Measurements from ENCODE around the gene SOX4.

SOX4 gene

DNA sequence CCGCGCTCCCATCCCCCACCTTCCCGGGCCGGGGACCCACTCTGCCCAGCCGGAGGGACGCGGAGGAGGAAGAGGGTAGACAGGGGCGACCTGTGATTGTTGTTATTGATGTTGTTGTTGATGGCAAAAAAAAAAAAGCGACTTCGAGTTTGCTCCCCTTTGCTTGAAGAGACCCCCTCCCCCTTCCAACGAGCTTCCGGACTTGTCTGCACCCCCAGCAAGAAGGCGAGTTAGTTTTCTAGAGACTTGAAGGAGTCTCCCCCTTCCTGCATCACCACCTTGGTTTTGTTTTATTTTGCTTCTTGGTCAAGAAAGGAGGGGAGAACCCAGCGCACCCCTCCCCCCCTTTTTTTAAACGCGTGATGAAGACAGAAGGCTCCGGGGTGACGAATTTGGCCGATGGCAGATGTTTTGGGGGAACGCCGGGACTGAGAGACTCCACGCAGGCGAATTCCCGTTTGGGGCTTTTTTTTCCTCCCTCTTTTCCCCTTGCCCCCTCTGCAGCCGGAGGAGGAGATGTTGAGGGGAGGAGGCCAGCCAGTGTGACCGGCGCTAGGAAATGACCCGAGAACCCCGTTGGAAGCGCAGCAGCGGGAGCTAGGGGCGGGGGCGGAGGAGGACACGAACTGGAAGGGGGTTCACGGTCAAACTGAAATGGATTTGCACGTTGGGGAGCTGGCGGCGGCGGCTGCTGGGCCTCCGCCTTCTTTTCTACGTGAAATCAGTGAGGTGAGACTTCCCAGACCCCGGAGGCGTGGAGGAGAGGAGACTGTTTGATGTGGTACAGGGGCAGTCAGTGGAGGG is 2.8 kb downstream of the SOX4 start:
- Histone ChIP-seq H2AFZ (ENCODE audit: low read depth, low read length) (no peak overlapping the region), H3K4me3 (ENCODE audit: low read length) (peak overlapping the region; percentile 93), H3K36me3 (ENCODE audit: insufficient read depth, low read length) (peaks cover 41% of the 10 kb centered on the region), H3K9me3 (ENCODE audit: low read length) (no peaks in the 10 kb centered on the region), H3K4me1 (ENCODE audit: insufficient read depth, low read length) (peaks cover 20% of the 10 kb centered on the region), H3K27me3 (ENCODE audit: insufficient read depth, low read length) (no peaks in the 10 kb centered on the region)

DNA sequence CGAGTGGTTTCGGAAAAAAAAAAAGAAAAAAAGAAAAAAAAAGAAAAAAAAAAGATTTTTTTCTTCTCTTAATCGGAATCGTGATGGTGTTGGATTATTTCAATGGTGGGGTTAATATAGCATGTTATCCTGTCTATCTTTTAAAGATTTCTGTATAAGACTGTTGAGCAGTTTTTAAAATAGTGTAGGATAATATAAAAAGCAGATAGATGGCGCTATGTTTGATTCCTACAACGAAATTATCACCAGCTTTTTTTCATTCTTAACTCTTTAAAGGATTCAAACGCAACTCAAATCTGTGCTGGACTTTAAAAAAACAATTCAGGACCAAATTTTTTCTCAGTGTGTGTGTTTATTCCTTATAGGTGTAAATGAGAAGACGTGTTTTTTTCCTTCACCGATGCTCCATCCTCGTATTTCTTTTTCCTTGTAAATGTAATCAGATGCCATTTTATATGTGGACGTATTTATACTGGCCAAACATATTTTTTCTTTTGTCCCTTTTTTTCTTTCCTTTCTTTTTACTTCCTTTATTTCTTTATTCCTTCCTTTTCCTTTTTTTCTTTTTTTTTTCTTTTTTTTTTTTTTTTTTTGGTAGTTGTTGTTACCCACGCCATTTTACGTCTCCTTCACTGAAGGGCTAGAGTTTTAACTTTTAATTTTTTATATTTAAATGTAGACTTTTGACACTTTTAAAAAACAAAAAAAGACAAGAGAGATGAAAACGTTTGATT is 3.6 kb downstream of the SOX4 start:
- Histone ChIP-seq H3K36me3 (ENCODE audit: insufficient read depth, low read length) (peaks cover 41% of the 10 kb centered on the region), H3K27me3 (ENCODE audit: insufficient read depth, low read length) (no peaks in the 10 kb centered on the region), H2AFZ (ENCODE audit: low read depth, low read length) (no peak overlapping the region), H3K4me3 (ENCODE audit: low read length) (peak overlapping the region; percentile 93), H3K4me1 (ENCODE audit: insufficient read depth, low read length) (peaks cover 20% of the 10 kb centered on the region), H3K9me3 (ENCODE audit: low read length) (no peaks in the 10 kb centered on the region)

DNA sequence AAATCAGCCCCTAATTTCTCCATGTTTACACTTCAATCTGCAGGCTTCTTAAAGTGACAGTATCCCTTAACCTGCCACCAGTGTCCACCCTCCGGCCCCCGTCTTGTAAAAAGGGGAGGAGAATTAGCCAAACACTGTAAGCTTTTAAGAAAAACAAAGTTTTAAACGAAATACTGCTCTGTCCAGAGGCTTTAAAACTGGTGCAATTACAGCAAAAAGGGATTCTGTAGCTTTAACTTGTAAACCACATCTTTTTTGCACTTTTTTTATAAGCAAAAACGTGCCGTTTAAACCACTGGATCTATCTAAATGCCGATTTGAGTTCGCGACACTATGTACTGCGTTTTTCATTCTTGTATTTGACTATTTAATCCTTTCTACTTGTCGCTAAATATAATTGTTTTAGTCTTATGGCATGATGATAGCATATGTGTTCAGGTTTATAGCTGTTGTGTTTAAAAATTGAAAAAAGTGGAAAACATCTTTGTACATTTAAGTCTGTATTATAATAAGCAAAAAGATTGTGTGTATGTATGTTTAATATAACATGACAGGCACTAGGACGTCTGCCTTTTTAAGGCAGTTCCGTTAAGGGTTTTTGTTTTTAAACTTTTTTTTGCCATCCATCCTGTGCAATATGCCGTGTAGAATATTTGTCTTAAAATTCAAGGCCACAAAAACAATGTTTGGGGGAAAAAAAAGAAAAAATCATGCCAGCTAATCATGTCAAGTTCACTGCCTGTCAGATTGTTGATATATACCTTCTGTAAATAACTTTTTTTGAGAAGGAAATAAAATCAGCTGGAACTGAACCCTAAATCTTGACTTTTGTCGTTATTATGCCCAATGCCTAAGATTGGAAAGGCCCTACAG is 4.5 kb downstream of the SOX4 start:
- peaks cover 14% of the 10 kb centered on the region for H3K4me1 ChIP-seq (ENCODE audit: insufficient read depth, low read length)
- H3K9me3 ChIP-seq (ENCODE audit: low read length): no peaks in the 10 kb centered on the region
- H2AFZ ChIP-seq (ENCODE audit: low read depth, low read length): no peak overlapping the region
- H3K4me3 ChIP-seq (ENCODE audit: low read length): peak overlapping the region; percentile 93
- no peaks in the 10 kb centered on the region for H3K27me3 ChIP-seq (ENCODE audit: insufficient read depth, low read length)
- peaks cover 41% of the 10 kb centered on the region for H3K36me3 ChIP-seq (ENCODE audit: insufficient read depth, low read length)

DNA sequence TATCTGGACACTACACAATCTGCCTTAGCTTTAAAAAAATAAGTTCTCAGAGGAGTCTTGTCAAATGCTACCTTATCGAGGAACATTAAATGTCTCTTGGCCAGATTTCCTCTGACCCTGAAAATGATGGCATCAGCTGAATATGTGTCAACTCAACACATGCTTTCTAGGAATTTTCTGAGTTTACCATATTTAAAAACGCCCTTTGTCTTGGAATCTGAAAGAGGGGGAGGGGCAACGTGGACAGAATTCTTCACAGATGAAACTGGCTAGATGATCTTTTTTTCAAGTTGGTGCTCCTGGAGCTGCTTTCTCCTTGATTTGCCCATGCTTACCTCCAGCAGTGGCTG is 5.1 kb downstream of the SOX4 start:
- peaks cover 15% of the 10 kb centered on the region for H3K4me1 ChIP-seq (ENCODE audit: insufficient read depth, low read length)
- no peaks in the 10 kb centered on the region for H3K9me3 ChIP-seq (ENCODE audit: low read length)
- H3K27me3 ChIP-seq (ENCODE audit: insufficient read depth, low read length): no peaks in the 10 kb centered on the region
- no peak overlapping the region for H2AFZ ChIP-seq (ENCODE audit: low read depth, low read length)
- peak overlapping the region; percentile 93 for H3K4me3 ChIP-seq (ENCODE audit: low read length)
- peaks cover 41% of the 10 kb centered on the region for H3K36me3 ChIP-seq (ENCODE audit: insufficient read depth, low read length)

DNA sequence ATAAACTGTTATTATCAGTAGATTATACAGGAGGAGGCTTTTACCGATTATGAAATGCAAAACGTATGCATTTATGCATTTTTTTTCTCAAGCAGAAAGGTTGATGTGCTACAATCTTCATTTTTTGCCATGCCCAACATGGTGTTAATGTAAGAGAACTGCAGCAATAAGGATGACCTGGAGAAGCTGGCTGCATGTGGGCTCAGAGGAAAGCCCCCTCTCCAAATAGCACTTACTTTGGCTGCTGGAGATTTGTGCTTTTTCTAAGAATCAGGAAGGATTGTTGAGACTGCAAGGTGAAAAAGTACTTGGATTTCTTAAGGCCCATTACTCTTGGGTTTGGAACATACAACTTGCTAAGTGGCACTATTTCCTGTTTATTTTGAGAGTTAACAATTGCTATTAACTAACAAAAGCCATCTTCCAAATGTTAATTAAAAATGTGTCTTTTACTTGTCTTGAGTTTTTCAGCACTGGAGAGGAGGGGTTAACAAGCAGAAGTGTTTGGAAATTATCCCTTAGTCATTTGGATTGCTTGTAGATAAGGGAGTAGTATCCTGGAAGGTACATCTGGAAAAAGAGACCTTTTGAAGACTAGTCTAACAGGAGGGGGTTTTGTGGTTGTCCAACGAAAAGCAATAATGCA is 5.6 kb downstream of the SOX4 start:
- Histone ChIP-seq H3K4me3 (ENCODE audit: low read length) (peak overlapping the region; percentile 93), H3K36me3 (ENCODE audit: insufficient read depth, low read length) (peaks cover 41% of the 10 kb centered on the region), H2AFZ (ENCODE audit: low read depth, low read length) (no peak overlapping the region), H3K9me3 (ENCODE audit: low read length) (no peaks in the 10 kb centered on the region), H3K27me3 (ENCODE audit: insufficient read depth, low read length) (no peaks in the 10 kb centered on the region), H3K4me1 (ENCODE audit: insufficient read depth, low read length) (peaks cover 20% of the 10 kb centered on the region)

GRCh38 chr6:21601339-21601923 is 7.9 kb downstream of the SOX4 start:
- Histone ChIP-seq H3K36me3 (ENCODE audit: insufficient read depth, low read length) (peaks cover 31% of the 10 kb centered on the region), H3K9me3 (ENCODE audit: low read length) (no peaks in the 10 kb centered on the region), H3K4me1 (ENCODE audit: insufficient read depth, low read length) (peaks cover 23% of the 10 kb centered on the region), H2AFZ (ENCODE audit: low read depth, low read length) (no peak overlapping the region), H3K27me3 (ENCODE audit: insufficient read depth, low read length) (no peaks in the 10 kb centered on the region), H3K4me3 (ENCODE audit: low read length) (no peak overlapping the region)

DNA sequence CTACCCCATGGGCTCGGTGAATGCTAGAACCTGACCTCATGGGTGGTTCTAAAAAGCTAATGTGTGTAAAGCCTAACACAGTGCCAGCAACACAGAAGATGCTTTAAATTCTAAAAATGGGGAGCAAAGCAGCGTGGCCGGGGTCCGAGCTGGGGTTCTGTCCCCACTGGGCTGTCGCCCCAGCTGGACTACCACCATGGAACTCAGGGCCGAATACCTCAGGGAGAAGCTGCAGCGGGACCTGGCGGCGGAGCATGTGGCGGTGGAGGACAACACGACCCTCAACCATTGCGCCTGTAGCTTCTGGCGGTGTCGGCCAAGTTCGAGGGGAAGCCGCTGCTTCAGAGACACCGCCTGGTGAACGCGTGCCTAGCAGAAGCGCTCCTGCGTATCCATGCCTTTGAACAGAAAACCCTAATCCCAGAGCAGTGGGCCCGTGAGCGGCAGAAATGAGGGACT is 8.4 kb downstream of the SOX4 start:
- peaks cover 28% of the 10 kb centered on the region for H3K36me3 ChIP-seq (ENCODE audit: insufficient read depth, low read length)
- H3K9me3 ChIP-seq (ENCODE audit: low read length): no peaks in the 10 kb centered on the region
- no peaks in the 10 kb centered on the region for H3K27me3 ChIP-seq (ENCODE audit: insufficient read depth, low read length)
- H2AFZ ChIP-seq (ENCODE audit: low read depth, low read length): no peak overlapping the region
- H3K4me1 ChIP-seq (ENCODE audit: insufficient read depth, low read length): peaks cover 23% of the 10 kb centered on the region
- H3K4me3 ChIP-seq (ENCODE audit: low read length): no peak overlapping the region

GRCh38 chr6:21603082-21603952 is 9.8 kb downstream of the SOX4 start:
- Histone ChIP-seq H3K27me3 (ENCODE audit: insufficient read depth, low read length) (no peaks in the 10 kb centered on the region), H3K4me1 (ENCODE audit: insufficient read depth, low read length) (peaks cover 23% of the 10 kb centered on the region), H3K4me3 (ENCODE audit: low read length) (no peak overlapping the region), H3K36me3 (ENCODE audit: insufficient read depth, low read length) (peaks cover 18% of the 10 kb centered on the region), H3K9me3 (ENCODE audit: low read length) (no peaks in the 10 kb centered on the region), H2AFZ (ENCODE audit: low read depth, low read length) (no peak overlapping the region)

GRCh38 chr6:21604081-21604480 is 10.5 kb downstream of the SOX4 start:
- Histone ChIP-seq H3K36me3 (ENCODE audit: insufficient read depth, low read length) (peaks cover 10% of the 10 kb centered on the region), H3K9me3 (ENCODE audit: low read length) (no peaks in the 10 kb centered on the region), H3K27me3 (ENCODE audit: insufficient read depth, low read length) (no peaks in the 10 kb centered on the region), H2AFZ (ENCODE audit: low read depth, low read length) (no peak overlapping the region), H3K4me3 (ENCODE audit: low read length) (no peak overlapping the region), H3K4me1 (ENCODE audit: insufficient read depth, low read length) (peaks cover 15% of the 10 kb centered on the region)

DNA sequence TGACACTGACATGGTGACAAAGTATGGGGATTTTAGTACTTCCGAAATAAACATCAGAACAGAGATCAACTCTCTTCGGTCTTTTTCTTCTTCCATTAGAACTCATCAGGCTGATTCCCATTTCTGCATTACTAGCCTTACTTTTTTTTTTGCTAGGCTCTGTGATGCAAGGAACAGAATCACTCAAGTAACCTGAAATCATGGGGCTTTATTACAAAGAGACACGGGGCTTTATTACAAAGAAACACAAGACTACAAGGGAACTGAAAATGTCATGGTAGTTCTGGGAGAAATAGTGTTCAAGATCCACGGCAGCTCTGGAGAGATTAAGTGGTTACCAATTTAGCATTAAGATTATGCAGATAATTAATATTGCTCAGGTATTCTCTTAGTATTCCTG is 11.6 kb downstream of the SOX4 start:
- Histone ChIP-seq H3K4me1 (ENCODE audit: insufficient read depth, low read length) (peaks cover 10% of the 10 kb centered on the region), H3K4me3 (ENCODE audit: low read length) (no peak overlapping the region), H3K27me3 (ENCODE audit: insufficient read depth, low read length) (no peaks in the 10 kb centered on the region), H3K36me3 (ENCODE audit: insufficient read depth, low read length) (no peaks in the 10 kb centered on the region), H3K9me3 (ENCODE audit: low read length) (no peaks in the 10 kb centered on the region), H2AFZ (ENCODE audit: low read depth, low read length) (no peak overlapping the region)

GRCh38 chr6:21608601-21609000 is 15.1 kb downstream of the SOX4 start:
- H3K27me3 ChIP-seq (ENCODE audit: insufficient read depth, low read length): no peaks in the 10 kb centered on the region
- H3K9me3 ChIP-seq (ENCODE audit: low read length): no peaks in the 10 kb centered on the region
- no peak overlapping the region for H3K4me3 ChIP-seq (ENCODE audit: low read length)
- no peaks in the 10 kb centered on the region for H3K36me3 ChIP-seq (ENCODE audit: insufficient read depth, low read length)
- H3K4me1 ChIP-seq (ENCODE audit: insufficient read depth, low read length): peaks cover 8% of the 10 kb centered on the region
- H2AFZ ChIP-seq (ENCODE audit: low read depth, low read length): no peak overlapping the region
